ENCODE data around the gene TOMM6.
A peak's percentile ranks its signal among the peaks of the same experiment; 100 is the strongest.

TOMM6 gene

DNA sequence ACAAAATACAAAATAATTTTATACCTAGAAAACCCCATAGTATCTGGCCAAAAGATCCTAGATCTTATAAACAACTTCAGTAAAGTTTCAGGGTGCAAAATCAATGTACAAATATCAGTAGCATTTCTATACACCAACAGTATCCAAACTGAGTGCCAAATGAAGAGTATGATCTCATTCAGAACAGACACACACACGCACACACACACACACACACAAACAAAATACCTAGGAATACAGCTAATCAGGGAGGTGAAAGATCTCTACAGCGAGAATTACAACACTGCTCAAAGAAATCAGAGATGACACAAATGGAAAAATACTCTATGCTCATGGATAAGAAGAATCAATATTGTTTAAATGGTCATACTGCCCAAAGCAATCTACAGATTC is 49.2 kb downstream of the TOMM6 start:
- Histone ChIP-seq H3K9ac (ENCODE audit: low read length) (no peak overlapping the region), H3F3A (ENCODE audit: insufficient read depth) (no peaks in the 10 kb centered on the region)

More for the DNA sequence above, 49.2 kb downstream of the TOMM6 start:
- Histone ChIP-seq H3K36me3 (ENCODE audit: low read length) (no peaks in the 10 kb centered on the region), H3K9me2 (replicated peaks; ENCODE audit: insufficient read depth, low read length) (no peaks in the 10 kb centered on the region), H3K9me3 (ENCODE audit: insufficient read depth, low read length) (no peaks in the 10 kb centered on the region), H2AFZ (ENCODE audit: low read depth, low read length, severe bottlenecking) (no peak overlapping the region), H3K27ac (ENCODE audit: low read depth, low read length) (peak overlapping the region; percentile 31; the same call in 1 of the 2 replicates), H3K4me3 (ENCODE audit: insufficient read depth, low read length, poor library complexity, severe bottlenecking) (no peak overlapping the region), H3K79me2 (ENCODE audit: insufficient read depth, low read length) (peaks cover 10% of the 10 kb centered on the region; the same call in 1 of the 2 replicates), H4K20me1 (ENCODE audit: low read depth, low read length) (no peaks in the 10 kb centered on the region), H3K27me3 (ENCODE audit: low read length) (no peaks in the 10 kb centered on the region), H3K4me2 (ENCODE audit: low read depth, low read length, poor library complexity, severe bottlenecking) (peak overlapping the region; percentile 22)
- TF ChIP-seq CTCF (IDR thresholded peaks at IDR 0.05; ENCODE audit: insufficient read depth, low read length, poor library complexity, severe bottlenecking): no peak

All from SU-DHL-6 (cell line).